Osteoblast (primary cell): Measurements from ENCODE around the gene IGF2BP2. TPM values are rescaled to one million over a fixed set of nuclear protein-coding genes. Genes with fewer than 3 reads are reported as not detected.
A peak's percentile ranks its signal among the peaks of the same experiment; 100 is the strongest.

ENCODE experiments used
- DNase-seq: peaks from one replicate; pipeline ENCODE4 v3.0.0; 2011; ENCODE audit warnings: low spot score, mixed read lengths; ENCODE audit not compliant: insufficient read length; ENCODE audit errors: missing footprints
- H2AFZ ChIP-seq: 2 replicates; pipeline ENCODE4 v1.6.0; 2011; ENCODE audit warnings: mild to moderate bottlenecking, low read length
- H3K27ac ChIP-seq: 2 replicates; pipeline ENCODE4 v1.5.1; 2011; ENCODE audit warnings: mild to moderate bottlenecking, low read depth, low read length, moderate library complexity
- H3K27me3 ChIP-seq: 2 replicates; pipeline ENCODE4 v1.6.0; 2012; ENCODE audit warnings: mild to moderate bottlenecking, control low read depth, inconsistent platforms, low read length, moderate library complexity; ENCODE audit not compliant: insufficient read depth
- H3K36me3 ChIP-seq: 2 replicates; pipeline ENCODE4 v1.5.1; 2011; ENCODE audit warnings: mild to moderate bottlenecking, low read length, control low read depth, moderate library complexity; ENCODE audit not compliant: insufficient read depth
- H3K4me1 ChIP-seq: 2 replicates; pipeline ENCODE4 v1.5.1; 2011; ENCODE audit warnings: mild to moderate bottlenecking, low read length, control low read depth, moderate library complexity; ENCODE audit not compliant: insufficient read depth
- H3K4me2 ChIP-seq: 2 replicates; pipeline ENCODE4 v1.6.0; 2011; ENCODE audit warnings: mild to moderate bottlenecking, low read length; ENCODE audit not compliant: insufficient read depth
- H3K4me3 ChIP-seq: fragments of 200-600 bp; sonication (generic); 3 replicates; pipeline ENCODE4 v1.5.1; 2012; ENCODE audit warnings: mild to moderate bottlenecking, low read length, inconsistent platforms; ENCODE audit not compliant: insufficient read depth
- H3K79me2 ChIP-seq: 2 replicates; pipeline ENCODE4 v1.6.0; 2012; ENCODE audit warnings: mild to moderate bottlenecking, low read length, control low read depth, inconsistent platforms; ENCODE audit not compliant: insufficient read depth
- H3K9me3 ChIP-seq: 2 replicates; pipeline ENCODE4 v1.5.1; 2011; ENCODE audit warnings: low read depth, low read length, control low read depth
- H4K20me1 ChIP-seq: 2 replicates; pipeline ENCODE4 v1.6.0; 2012; ENCODE audit warnings: mild to moderate bottlenecking, low read length, control low read depth; ENCODE audit not compliant: insufficient read depth
- total RNA-seq: library from RNA; depleted of rRNA; stranded (reverse); fragments of >200 nt; gene quantifications from 2 replicates; pipeline ENCODE4 v1.2.3, GENCODE V29; 2012
- TF ChIP-seq, protein P1 (sequence below): IDR thresholded peaks from 2 replicates; pipeline ENCODE4 v1.5.1; 2011; ENCODE audit warnings: mild to moderate bottlenecking, low read depth, low read length, moderate library complexity; ENCODE audit errors: extremely low read depth

IGF2BP2 gene
- total RNA-seq, 1 donor: 81.8 TPM

DNA sequence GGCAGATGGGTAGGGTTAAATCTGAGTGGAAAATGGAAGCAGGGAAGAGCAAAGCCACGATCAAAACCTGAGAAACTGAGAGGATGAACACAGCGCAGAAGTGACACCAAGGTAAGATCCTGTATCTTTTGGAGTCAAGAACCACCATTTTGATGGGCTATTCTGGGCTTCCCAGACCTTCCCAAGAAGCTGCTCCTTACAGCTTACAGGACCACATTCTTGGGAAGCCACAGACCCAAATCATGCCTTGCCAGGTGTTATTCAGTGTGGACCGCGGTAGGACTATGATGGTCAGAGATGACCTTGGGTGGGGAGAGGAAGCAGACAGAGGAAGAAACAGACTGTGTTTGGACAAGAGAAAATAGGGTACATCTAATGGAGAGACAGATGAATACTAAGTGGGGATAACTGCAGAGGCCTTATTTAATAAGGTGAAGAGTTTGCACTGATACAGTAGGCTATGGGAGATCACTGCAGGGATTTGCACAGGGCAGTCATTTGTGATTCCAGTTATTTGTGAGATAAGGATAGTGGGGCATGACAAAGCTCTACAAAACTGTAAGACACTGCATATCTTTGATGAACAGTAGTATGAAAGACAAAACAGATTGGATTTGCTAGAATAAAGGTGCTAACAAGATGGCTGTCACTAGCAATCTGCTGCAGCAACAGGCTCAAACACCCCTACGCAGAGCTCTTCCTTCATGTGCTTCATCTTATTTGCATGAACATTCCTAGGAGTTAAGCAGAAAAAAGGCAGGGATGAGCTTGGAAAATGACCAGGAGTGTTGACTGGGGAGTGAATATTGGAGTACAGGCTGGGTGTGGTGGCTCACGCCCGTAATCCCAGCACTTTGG is 105.9 kb downstream of the IGF2BP2 start:
- no peaks in the 10 kb centered on the region for H3K36me3 ChIP-seq
- H3K4me2 ChIP-seq: no peak overlapping the region
- TF ChIP-seq, protein P1, sequence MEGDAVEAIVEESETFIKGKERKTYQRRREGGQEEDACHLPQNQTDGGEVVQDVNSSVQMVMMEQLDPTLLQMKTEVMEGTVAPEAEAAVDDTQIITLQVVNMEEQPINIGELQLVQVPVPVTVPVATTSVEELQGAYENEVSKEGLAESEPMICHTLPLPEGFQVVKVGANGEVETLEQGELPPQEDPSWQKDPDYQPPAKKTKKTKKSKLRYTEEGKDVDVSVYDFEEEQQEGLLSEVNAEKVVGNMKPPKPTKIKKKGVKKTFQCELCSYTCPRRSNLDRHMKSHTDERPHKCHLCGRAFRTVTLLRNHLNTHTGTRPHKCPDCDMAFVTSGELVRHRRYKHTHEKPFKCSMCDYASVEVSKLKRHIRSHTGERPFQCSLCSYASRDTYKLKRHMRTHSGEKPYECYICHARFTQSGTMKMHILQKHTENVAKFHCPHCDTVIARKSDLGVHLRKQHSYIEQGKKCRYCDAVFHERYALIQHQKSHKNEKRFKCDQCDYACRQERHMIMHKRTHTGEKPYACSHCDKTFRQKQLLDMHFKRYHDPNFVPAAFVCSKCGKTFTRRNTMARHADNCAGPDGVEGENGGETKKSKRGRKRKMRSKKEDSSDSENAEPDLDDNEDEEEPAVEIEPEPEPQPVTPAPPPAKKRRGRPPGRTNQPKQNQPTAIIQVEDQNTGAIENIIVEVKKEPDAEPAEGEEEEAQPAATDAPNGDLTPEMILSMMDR: no peak
- H4K20me1 ChIP-seq: peaks cover 26% of the 10 kb centered on the region
- H3K27ac ChIP-seq: no peak overlapping the region
- no peak overlapping the region for H2AFZ ChIP-seq
- no peak overlapping the region for H3K4me3 ChIP-seq
- H3K27me3 ChIP-seq: no peaks in the 10 kb centered on the region
- no peaks in the 10 kb centered on the region for H3K9me3 ChIP-seq
- peaks cover 84% of the 10 kb centered on the region for H3K79me2 ChIP-seq
- H3K4me1 ChIP-seq: peaks cover 31% of the 10 kb centered on the region
- no peak for DNase-seq

DNA sequence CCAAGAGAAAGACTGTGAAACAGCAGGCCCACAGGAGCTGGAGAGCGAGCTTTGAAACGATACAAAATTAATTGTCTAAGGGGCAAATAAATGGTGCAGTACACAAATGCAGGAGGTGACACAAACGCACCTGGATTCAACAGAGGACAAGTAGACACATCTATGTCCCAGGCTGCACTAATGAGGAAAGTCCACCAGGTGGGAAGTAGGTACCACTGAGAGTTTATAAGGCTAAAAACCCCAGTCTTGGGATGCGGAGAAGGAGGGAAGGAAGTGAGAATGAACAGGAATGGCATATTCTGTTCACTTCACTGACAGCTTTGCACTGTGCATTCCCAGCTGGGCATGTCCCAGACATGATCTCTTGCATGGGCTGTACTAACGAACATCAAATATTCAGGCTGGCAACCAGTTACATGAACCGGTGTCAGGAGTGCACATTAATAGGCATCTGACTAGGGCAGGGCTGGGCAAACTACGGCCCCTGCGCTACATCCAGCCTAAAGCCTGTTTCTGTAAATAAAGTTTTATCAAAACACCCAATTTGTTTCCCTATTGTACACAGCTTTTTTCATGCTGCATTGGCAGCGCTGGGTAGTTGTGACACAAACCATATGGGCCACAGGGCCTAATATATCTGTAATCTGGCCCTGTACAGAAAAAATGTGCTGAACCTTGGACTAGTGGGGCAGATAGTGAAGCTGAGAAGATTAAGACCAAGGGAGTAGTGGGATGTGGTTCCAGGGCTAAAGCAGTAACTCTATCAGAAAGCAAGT is 107.0 kb downstream of the IGF2BP2 start:
- H2AFZ ChIP-seq: no peak overlapping the region
- TF ChIP-seq, protein P1: no peak
- H3K27me3 ChIP-seq: no peaks in the 10 kb centered on the region
- peak; percentile 4 for DNase-seq
- peak overlapping the region; percentile 2 for H3K4me2 ChIP-seq
- H3K27ac ChIP-seq: peak overlapping the region; percentile 61
- H3K36me3 ChIP-seq: no peaks in the 10 kb centered on the region
- peaks cover 32% of the 10 kb centered on the region for H3K4me1 ChIP-seq
- H3K9me3 ChIP-seq: no peaks in the 10 kb centered on the region
- H4K20me1 ChIP-seq: peaks cover 23% of the 10 kb centered on the region
- no peak overlapping the region for H3K4me3 ChIP-seq
- H3K79me2 ChIP-seq: peaks cover 82% of the 10 kb centered on the region

DNA sequence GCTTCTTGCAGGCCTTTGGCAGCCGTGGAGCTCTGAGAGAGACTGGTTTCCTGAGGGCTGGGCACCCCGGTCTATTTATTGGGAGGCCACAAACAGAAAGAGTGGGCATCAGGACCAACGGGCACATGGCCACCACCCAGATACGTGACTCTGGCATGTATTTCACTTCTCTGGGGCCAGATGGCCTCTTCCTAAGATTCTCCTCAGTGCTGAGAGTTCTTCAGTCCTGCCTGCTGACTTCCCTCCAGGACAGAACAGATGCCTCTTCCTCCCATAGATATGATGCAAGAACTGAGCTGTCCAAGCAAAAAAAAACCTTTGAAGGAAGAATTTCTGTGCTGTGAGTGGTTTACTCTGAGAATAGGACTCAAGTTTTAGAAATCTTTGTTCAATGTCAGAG is 107.7 kb downstream of the IGF2BP2 start:
- Histone ChIP-seq H2AFZ (no peak overlapping the region), H3K27me3 (no peaks in the 10 kb centered on the region), H3K36me3 (no peaks in the 10 kb centered on the region), H4K20me1 (peaks cover 23% of the 10 kb centered on the region), H3K9me3 (no peaks in the 10 kb centered on the region), H3K27ac (peak overlapping the region; percentile 61), H3K79me2 (peaks cover 80% of the 10 kb centered on the region), H3K4me3 (no peak overlapping the region), H3K4me2 (peak overlapping the region; percentile 2), H3K4me1 (peaks cover 37% of the 10 kb centered on the region)
- TF ChIP-seq, protein P1: no peak
- peak; percentile 85 for DNase-seq
